ENCODE results near the gene RXRA. TPM values are rescaled to one million over a fixed set of nuclear protein-coding genes. Genes with fewer than 3 reads are reported as not detected.

The RXRA gene
- total and polyA plus RNA-seq, 2 of the 13 experiments (the other 11 are each of a cell fraction or from before 2014, with no cell fraction given), result 18.9 to 29.2 TPM

DNA sequence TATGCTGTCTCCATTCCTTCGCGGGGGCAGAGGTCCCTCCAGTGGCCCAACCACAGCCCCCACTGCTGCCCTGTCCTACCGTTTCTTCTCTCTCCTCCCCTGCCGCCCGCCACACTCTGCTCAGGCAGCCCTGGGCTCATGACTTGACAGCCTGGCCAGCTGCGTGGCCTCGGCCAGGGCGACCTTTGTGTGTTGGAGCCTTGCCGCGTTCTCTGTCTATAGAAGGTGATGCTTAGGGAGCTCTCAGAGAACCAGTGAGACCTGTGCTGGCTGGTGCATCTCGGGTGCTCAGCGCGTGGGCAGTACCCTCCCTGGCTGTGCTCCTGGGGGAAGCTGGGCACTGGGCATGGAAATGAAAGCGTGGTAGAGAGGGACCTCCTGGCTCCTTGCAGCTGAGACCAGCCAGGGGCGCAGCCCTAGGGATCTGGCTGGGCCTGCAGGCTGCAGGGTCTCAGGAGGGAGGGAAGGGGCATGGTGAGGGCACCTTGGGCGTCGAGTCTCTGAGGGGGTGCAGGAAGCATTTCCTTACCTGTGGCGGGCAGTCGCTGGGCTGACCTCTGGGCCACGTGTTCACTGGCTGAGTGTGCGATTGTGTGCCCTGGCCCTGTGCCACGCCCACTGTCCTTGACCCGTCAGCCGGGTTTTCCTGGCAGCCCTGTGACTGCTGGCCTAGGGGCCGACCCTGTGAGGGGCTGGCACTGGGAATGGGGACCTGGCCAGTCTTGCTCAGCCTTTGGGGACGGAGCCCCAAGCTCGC is 50.3 kb downstream of the RXRA start (continued):
- TF ChIP-seq NFE2L1 (CRISPR knock-in tag; IDR thresholded peaks at IDR 0.05; ENCODE audit: borderline replicate concordance) (no peak), MYC (CRISPR knock-in tag; IDR thresholded peaks at IDR 0.05; ENCODE audit: borderline replicate concordance) (peak; percentile 51; the same call in 1 of the 2 replicates), ZBTB46 (CRISPR knock-in tag; IDR thresholded peaks at IDR 0.05; ENCODE audit: borderline replicate concordance) (no peak), ZNF562 (CRISPR knock-in tag; IDR thresholded peaks at IDR 0.05; ENCODE audit: borderline replicate concordance) (no peak), NR2F6 (IDR thresholded peaks at IDR 0.05) (peak; percentile 92), NR2F6 (CRISPR knock-in tag; IDR thresholded peaks at IDR 0.05) (peak; percentile 96), ZNF337 (CRISPR knock-in tag; IDR thresholded peaks at IDR 0.05; ENCODE audit: borderline replicate concordance, low read depth) (no peak), ZNF597 (CRISPR knock-in tag; IDR thresholded peaks at IDR 0.05) (no peak), ZNF768 (CRISPR knock-in tag; IDR thresholded peaks at IDR 0.05) (peak; percentile 32; the same call in 1 of the 2 replicates), PHF20 (CRISPR knock-in tag; IDR thresholded peaks at IDR 0.05) (no peak), ZNF777 (CRISPR knock-in tag; IDR thresholded peaks at IDR 0.05) (no peak), JUND (CRISPR knock-in tag; IDR thresholded peaks at IDR 0.05) (no peak), ZNF224 (CRISPR knock-in tag; IDR thresholded peaks at IDR 0.05) (no peak), ZNF572 (CRISPR knock-in tag; IDR thresholded peaks at IDR 0.05) (no peak), ZNF207 (IDR thresholded peaks at IDR 0.05; ENCODE audit: borderline replicate concordance) (no peak), ZBTB26 (CRISPR knock-in tag; IDR thresholded peaks at IDR 0.05; ENCODE audit: borderline replicate concordance) (no peak), MAFK (conservative IDR thresholded peaks at IDR 0.05 in 1 of 2, IDR thresholded peaks at IDR 0.05 in 1 of 2; ENCODE audit: low read length in 2 of 2) (no peak), ZNF260 (CRISPR knock-in tag; IDR thresholded peaks at IDR 0.05; ENCODE audit: borderline replicate concordance, low read depth) (no peak), ZNF282 (IDR thresholded peaks at IDR 0.05; ENCODE audit: partially characterized antibody) (no peak), ARNT (IDR thresholded peaks at IDR 0.05) (no peak), REL (CRISPR knock-in tag; conservative IDR thresholded peaks at IDR 0.05) (no peak), GFI1 (CRISPR knock-in tag; IDR thresholded peaks at IDR 0.05; ENCODE audit: borderline replicate concordance) (no peak), MATR3 (CRISPR knock-in tag; IDR thresholded peaks at IDR 0.05) (no peak)
- TF ChIP-seq, protein P1, sequence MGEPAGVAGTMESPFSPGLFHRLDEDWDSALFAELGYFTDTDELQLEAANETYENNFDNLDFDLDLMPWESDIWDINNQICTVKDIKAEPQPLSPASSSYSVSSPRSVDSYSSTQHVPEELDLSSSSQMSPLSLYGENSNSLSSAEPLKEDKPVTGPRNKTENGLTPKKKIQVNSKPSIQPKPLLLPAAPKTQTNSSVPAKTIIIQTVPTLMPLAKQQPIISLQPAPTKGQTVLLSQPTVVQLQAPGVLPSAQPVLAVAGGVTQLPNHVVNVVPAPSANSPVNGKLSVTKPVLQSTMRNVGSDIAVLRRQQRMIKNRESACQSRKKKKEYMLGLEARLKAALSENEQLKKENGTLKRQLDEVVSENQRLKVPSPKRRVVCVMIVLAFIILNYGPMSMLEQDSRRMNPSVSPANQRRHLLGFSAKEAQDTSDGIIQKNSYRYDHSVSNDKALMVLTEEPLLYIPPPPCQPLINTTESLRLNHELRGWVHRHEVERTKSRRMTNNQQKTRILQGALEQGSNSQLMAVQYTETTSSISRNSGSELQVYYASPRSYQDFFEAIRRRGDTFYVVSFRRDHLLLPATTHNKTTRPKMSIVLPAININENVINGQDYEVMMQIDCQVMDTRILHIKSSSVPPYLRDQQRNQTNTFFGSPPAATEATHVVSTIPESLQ (CRISPR knock-in tag; conservative IDR thresholded peaks at IDR 0.05), result no peak
- TF ChIP-seq, protein P2, sequence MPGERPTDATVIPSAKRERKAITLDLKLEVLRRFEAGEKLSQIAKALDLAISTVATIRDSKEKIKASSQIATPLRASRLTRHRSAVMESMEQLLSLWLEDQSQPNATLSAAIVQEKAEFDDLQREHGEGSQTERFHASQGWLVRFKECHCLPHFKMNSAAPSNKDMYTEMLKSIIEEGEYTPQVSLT (CRISPR knock-in tag; IDR thresholded peaks at IDR 0.05; ENCODE audit: borderline replicate concordance, low read depth), result no peak
